ENCODE data around the gene LY6G6D. TPM values are rescaled to one million over a fixed set of nuclear protein-coding genes. Genes with fewer than 3 reads are reported as not detected.

LY6G6D gene
- total and polyA plus RNA-seq, 2 of the 13 experiments (the other 11 are each of a cell fraction or from before 2014, with no cell fraction given), result not detected

DNA sequence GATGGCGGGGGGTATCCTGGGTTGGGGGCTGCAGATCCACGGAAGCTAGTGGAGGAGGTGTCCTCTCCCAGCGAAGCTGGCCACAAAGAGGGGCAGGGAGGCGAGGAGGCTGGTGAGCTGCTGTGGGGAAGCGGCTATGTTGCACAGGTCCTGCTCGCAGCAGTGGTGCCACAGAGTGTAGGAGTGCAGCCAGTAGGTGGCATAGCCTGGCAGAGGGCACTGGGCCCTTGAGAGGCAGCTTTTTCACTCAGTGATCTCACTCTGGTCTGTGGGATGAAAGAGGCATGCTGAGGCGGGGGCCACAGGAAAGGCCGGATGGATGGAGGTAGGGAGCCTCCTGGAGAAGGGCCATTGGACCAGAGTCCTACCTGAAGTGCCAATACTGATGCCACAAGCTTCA, 2.9 kb upstream of the LY6G6D start:
- no peak for TF ChIP-seq TCF12 (IDR thresholded peaks at IDR 0.05)
- TF ChIP-seq TCF12 (CRISPR knock-in tag; IDR thresholded peaks at IDR 0.05), result no peak
- peak; percentile 79; the same call in 1 of the 2 replicates for TF ChIP-seq HNRNPL (IDR thresholded peaks at IDR 0.05; ENCODE audit: low read depth, low read length)
- no peak for TF ChIP-seq MYNN (CRISPR knock-in tag; IDR thresholded peaks at IDR 0.05; ENCODE audit: low read depth)
- no peak for TF ChIP-seq KMT2A (CRISPR knock-in tag; IDR thresholded peaks at IDR 0.05)
- no peak for TF ChIP-seq JUND (CRISPR knock-in tag; IDR thresholded peaks at IDR 0.05)
- TF ChIP-seq ATF7 (IDR thresholded peaks at IDR 0.05), result no peak
- TF ChIP-seq ATF7 (CRISPR knock-in tag; IDR thresholded peaks at IDR 0.05), result no peak
- TF ChIP-seq ATRX (CRISPR knock-in tag; IDR thresholded peaks at IDR 0.05; ENCODE audit: borderline replicate concordance), result no peak
- TF ChIP-seq ZNF3 (CRISPR knock-in tag; IDR thresholded peaks at IDR 0.05), result no peak
- no peak for TF ChIP-seq SMARCC2 (IDR thresholded peaks at IDR 0.05)
- intact Hi-C loops (cut with micrococcal nuclease; ENCODE audit: unreplicated experiment), result no loop called here
- no peaks in the 10 kb centered on the region for H3K36me3 ChIP-seq (replicated peaks in 1 of 2; ENCODE audit: control insufficient read depth in 1 of 2, insufficient read depth in 2 of 2, low read length in 2 of 2)
- H4K20me1 ChIP-seq (ENCODE audit: insufficient read depth, low read length), result no peaks in the 10 kb centered on the region
- CTCF ChIA-PET (ENCODE audit: low intra/inter-chr PET ratio, low total read pairs), result no interaction called here
- 63% methylated on average over 7 of the region's 8 CpGs for WGBS (ENCODE audit: low lambda C conversion rate)
- H3K27ac ChIP-seq (ENCODE audit: extremely low read length, insufficient read depth, low read length), result no peak overlapping the region
- no peaks in the 10 kb centered on the region for H3K9me3 ChIP-seq (ENCODE audit: low read length)
- FAIRE-seq (no peak), DNase-seq (ENCODE audit: low spot score) (no peak), ATAC-seq (no peak; the same call in 2 of the 3 replicates)
- peaks cover 27% of the 10 kb centered on the region for H3K4me1 ChIP-seq (ENCODE audit: insufficient read depth, low read length)
- H2AFZ ChIP-seq (ENCODE audit: low read length), result no peak overlapping the region
- H3K9ac ChIP-seq (ENCODE audit: insufficient read depth, low read depth, low read length), result no peak overlapping the region
- no TSS peak for BruUV-seq (replicated peaks)
- no peaks in the 10 kb centered on the region for H3K79me2 ChIP-seq (ENCODE audit: insufficient read depth, low read length)
- no peak overlapping the region for H3K4me3 ChIP-seq (replicated peaks in 1 of 3; ENCODE audit: insufficient read depth in 1 of 3, low read depth in 2 of 3, low read length in 3 of 3)
- H3K27me3 ChIP-seq (ENCODE audit: control insufficient read depth in 1 of 2, insufficient read depth in 2 of 2, low read length in 2 of 2), result peaks cover 11 to 47% of the 10 kb centered on the region in 2 experiments; a peak in 4 of 5 replicates
- POLR2A ChIA-PET, result interaction anchor here (5.1 kb wide), 1 partner anchor 10 kb away, joined by 31 read pairs; the partner anchor contains the start of gene ABHD16A
- in situ Hi-C loops (cut with HindIII; ENCODE audit: extremely low pct_ligation_motif_present, low pct_unique_long_range_greater_than_20kb), result no loop called here
- no peak overlapping the region for H3K4me2 ChIP-seq (ENCODE audit: low read depth, low read length)

DNA sequence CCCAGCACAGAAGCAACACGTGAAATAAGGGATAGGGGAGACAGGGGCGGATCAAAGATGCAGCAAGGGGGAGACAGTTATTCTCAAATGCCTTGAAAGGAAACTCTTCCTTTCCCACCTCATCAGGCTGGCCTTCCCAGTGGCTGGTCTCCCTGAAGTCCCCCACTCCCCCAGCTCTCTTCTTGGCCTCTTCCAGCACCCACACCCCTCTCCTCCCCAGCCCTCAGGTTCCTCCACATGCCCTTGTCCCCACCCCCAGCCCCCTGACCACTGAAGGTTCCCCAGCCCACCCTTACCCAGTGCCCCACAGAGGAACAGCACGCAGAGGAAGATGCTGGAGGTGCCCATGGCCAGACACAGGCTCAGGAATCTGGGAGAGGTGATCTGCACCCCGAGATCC, 1.7 kb upstream of the LY6G6D start:
- in situ Hi-C loops (cut with HindIII; ENCODE audit: extremely low pct_ligation_motif_present, low pct_unique_long_range_greater_than_20kb), result no loop called here
- POLR2A ChIA-PET, result interaction anchor here (0.8 to 5.1 kb wide), 12 partner anchors 11 to 149 kb away, joined by 3 to 31 read pairs (median 4); partner anchors contain the start of genes ABHD16A, APOM, C6orf47 and CLIC1
- no peak overlapping the region for H3K27ac ChIP-seq (ENCODE audit: extremely low read length, insufficient read depth, low read length)
- H3K4me3 ChIP-seq (replicated peaks in 1 of 3; ENCODE audit: insufficient read depth in 1 of 3, low read depth in 2 of 3, low read length in 3 of 3), result peak overlapping the region in 1 of 3 experiments; percentile 43; a peak in 1 of 6 replicates
- H3K27me3 ChIP-seq (ENCODE audit: control insufficient read depth in 1 of 2, insufficient read depth in 2 of 2, low read length in 2 of 2), result peaks cover 12 to 44% of the 10 kb centered on the region in 2 experiments; a peak in 4 of 5 replicates
- DNase-seq (ENCODE audit: low spot score) (no peak), FAIRE-seq (no peak), ATAC-seq (no peak)
- WGBS (ENCODE audit: low lambda C conversion rate), result 17% methylated on average over 3 of the region's 4 CpGs
- intact Hi-C loops (cut with micrococcal nuclease; ENCODE audit: unreplicated experiment), result no loop called here
- peaks cover 34% of the 10 kb centered on the region for H3K4me1 ChIP-seq (ENCODE audit: insufficient read depth, low read length)
- H3K9ac ChIP-seq (ENCODE audit: insufficient read depth, low read depth, low read length), result no peak overlapping the region
- H3K4me2 ChIP-seq (ENCODE audit: low read depth, low read length), result peak overlapping the region; percentile 63
- no TSS peak for BruUV-seq (replicated peaks)
- no peak overlapping the region for H2AFZ ChIP-seq (ENCODE audit: low read length)
- CTCF ChIA-PET (ENCODE audit: low intra/inter-chr PET ratio, low total read pairs), result no interaction called here
- H3K36me3 ChIP-seq (replicated peaks in 1 of 2; ENCODE audit: control insufficient read depth in 1 of 2, insufficient read depth in 2 of 2, low read length in 2 of 2), result no peaks in the 10 kb centered on the region
- H3K79me2 ChIP-seq (ENCODE audit: insufficient read depth, low read length), result no peaks in the 10 kb centered on the region
- no peaks in the 10 kb centered on the region for H3K9me3 ChIP-seq (ENCODE audit: low read length)
- H4K20me1 ChIP-seq (ENCODE audit: insufficient read depth, low read length), result no peaks in the 10 kb centered on the region
- no peak for TF ChIP-seq SSRP1 (CRISPR knock-in tag; IDR thresholded peaks at IDR 0.05)

Measured in HepG2 (cell line).